GM12878 (cell line): Measurements from ENCODE around the gene GSX1. TPM values are rescaled to one million over a fixed set of nuclear protein-coding genes. Genes with fewer than 3 reads are reported as not detected.

Experiments
- ATAC-seq: fragments of 200-7000 bp; cut with Tn5 transposase; 3 replicates; pipeline ENCODE4 v1.9.1; 2020; ENCODE audit warnings: mild to moderate bottlenecking, moderate library complexity
- BruUV-seq: library from RNA; stranded (reverse); fragments of 400-500 nt; replicated peaks from 2 replicates; lab custom pipeline; 2021; lab: Mats Ljungman, UMichigan
- CTCF ChIA-PET: fragments of 300-600 bp; sonication (Branson Sonifier 250); formaldehyde crosslinking; extraction: SDS; loops from one replicate; lab custom pipeline; 2021; ENCODE audit warnings: inconsistent platforms; lab: Yijun Ruan, JAX
- POLR2A ChIA-PET: fragments of 350-600 bp; formaldehyde crosslinking; extraction: SDS; loops from one replicate; lab custom pipeline; 2021; ENCODE audit warnings: inconsistent platforms; lab: Charles Lee
- RAD21 ChIA-PET: fragments of 300-600 bp; sonication (Branson Sonifier 250); formaldehyde crosslinking; loops from one replicate; lab custom pipeline; 2023; ENCODE audit warnings: antibody characterized with exemption; ENCODE audit not compliant: unreplicated experiment; lab: Charles Lee
- SMC1A ChIA-PET: fragments of 300-600 bp; sonication (Branson Sonifier 250); formaldehyde crosslinking; loops from one replicate; lab custom pipeline; 2023; ENCODE audit not compliant: unreplicated experiment, uncharacterized antibody; lab: Charles Lee
- DNase-seq: peaks from one replicate; pipeline ENCODE4 v3.0.0-alpha.2; 2011; ENCODE audit warnings: low read depth, low spot score
- FAIRE-seq: peaks from 3 replicates; lab custom pipeline; 2011; peaks lifted over from hg19 to GRCh38; lab: Jason Lieb, UNC
- H2AFZ ChIP-seq: 2 replicates; pipeline ENCODE4 v1.6.0; 2011; ENCODE audit warnings: low read depth, low read length, control low read depth; ENCODE audit not compliant: control insufficient read depth
- H3K27ac ChIP-seq: 2 replicates; pipeline ENCODE4 v1.5.1; 2011; ENCODE audit warnings: control low read depth; ENCODE audit not compliant: control insufficient read depth, insufficient read depth
- H3K27me3 ChIP-seq, 2 experiments: replicated peaks in 1 of 2; 2 replicates each; pipeline versions ENCODE4 v1.6.0 to v1.6.1; 2011; ENCODE audit warnings: low read length in 1 of 2; ENCODE audit not compliant: control insufficient read depth in 2 of 2, insufficient read depth in 2 of 2
- H3K36me3 ChIP-seq, 2 experiments: 2 replicates each; pipeline ENCODE4 v1.5.1; 2011; ENCODE audit warnings: low read length in 1 of 2; ENCODE audit not compliant: control insufficient read depth in 2 of 2, insufficient read depth in 2 of 2
- H3K4me1 ChIP-seq: 2 replicates; pipeline ENCODE4 v1.6.1; 2011; ENCODE audit warnings: mild to moderate bottlenecking, low read length, moderate library complexity, mixed read lengths; ENCODE audit not compliant: control insufficient read depth, insufficient read depth
- H3K4me2 ChIP-seq: 2 replicates; pipeline ENCODE4 v1.6.0; 2011; ENCODE audit warnings: control low read depth; ENCODE audit not compliant: control insufficient read depth, insufficient read depth
- H3K4me3 ChIP-seq: fragments of 200-600 bp; sonication (generic); 2 replicates; pipeline ENCODE4 v1.5.1; 2016
- H3K79me2 ChIP-seq: 2 replicates; pipeline ENCODE4 v1.6.0; 2011; ENCODE audit warnings: low read length; ENCODE audit not compliant: control insufficient read depth, insufficient read depth
- H3K9ac ChIP-seq: 2 replicates; pipeline ENCODE4 v1.8.0; 2011; ENCODE audit warnings: low read length, control low read depth, mixed read lengths; ENCODE audit not compliant: control insufficient read depth, insufficient read depth
- H3K9me3 ChIP-seq: replicated peaks from 3 replicates; pipeline ENCODE4 v1.5.1; 2011; ENCODE audit warnings: mild to moderate bottlenecking, low read length; ENCODE audit not compliant: control insufficient read depth, insufficient read depth
- H4K20me1 ChIP-seq: 2 replicates; pipeline ENCODE4 v1.6.0; 2011; ENCODE audit not compliant: control insufficient read depth, insufficient read depth
- CEBPB ChIP-seq, 2 experiments: fragments of 150-350 bp in 1 of 2; IDR thresholded peaks; 2 replicates each; pipeline ENCODE4 v1.6.1; 2012 to 2014; ENCODE audit warnings: low read depth in 2 of 2, low read length in 2 of 2, borderline replicate concordance in 1 of 2, inconsistent platforms in 1 of 2
- CREM ChIP-seq: IDR thresholded peaks from 2 replicates; pipeline ENCODE4 v1.6.1; 2014; ENCODE audit warnings: antibody characterized with exemption, low read depth
- HDGF ChIP-seq: fragments of 450-650 bp; IDR thresholded peaks from 2 replicates; pipeline ENCODE4 v1.6.1; 2016; ENCODE audit warnings: antibody characterized with exemption
- LARP7 ChIP-seq: fragments of 450-650 bp; IDR thresholded peaks from 2 replicates; pipeline ENCODE4 v1.6.1; 2017; ENCODE audit warnings: mild to moderate bottlenecking
- NR2C2 ChIP-seq: IDR thresholded peaks from 2 replicates; pipeline ENCODE4 v1.6.1; 2011; ENCODE audit warnings: borderline replicate concordance, low read depth; ENCODE audit not compliant: control insufficient read depth, insufficient read length
- RCOR1 ChIP-seq: conservative IDR thresholded peaks from 2 replicates; pipeline ENCODE4 v1.6.1; 2012; ENCODE audit warnings: low read depth, low read length, improper control_type of control experiment
- RFX5 ChIP-seq: IDR thresholded peaks from 2 replicates; pipeline ENCODE4 v1.6.1; 2011; ENCODE audit warnings: low read depth, low read length, improper control_type of control experiment
- SUZ12 ChIP-seq: fragments of 200-600 bp; sonication (generic); IDR thresholded peaks from one replicate; pipeline ENCODE4 v1.6.1; 2018; ENCODE audit warnings: antibody characterized with exemption, mild to moderate bottlenecking; ENCODE audit not compliant: unreplicated experiment
- YBX1 ChIP-seq: fragments of 450-650 bp; IDR thresholded peaks from 2 replicates; pipeline ENCODE4 v1.6.1; 2016; ENCODE audit warnings: antibody characterized with exemption
- ZNF622 ChIP-seq: fragments of 450-650 bp; IDR thresholded peaks from 2 replicates; pipeline ENCODE4 v1.6.1; 2017; ENCODE audit warnings: mild to moderate bottlenecking, inconsistent platforms
- WGBS: methylation state at CpG from one replicate; pipeline ENCODE4 v1.1.6; 2016; ENCODE audit warnings: low lambda C conversion rate; ENCODE audit not compliant: insufficient replicate concordance, insufficient coverage; ENCODE audit errors: missing lambda C conversion rate; 5-methylcytosine and 5-hydroxymethylcytosine counted together
- in situ Hi-C: fragments of 300-500 bp; cut with MboI; formaldehyde crosslinking; loops from 9 replicates; pipeline ENCODE4 v1.14.3; 2018; ENCODE audit warnings: mixed read lengths
- intact Hi-C: fragments of 100-400 bp; cut with micrococcal nuclease; formaldehyde crosslinking; loops from one replicate; pipeline ENCODE4 v1.14.2; 2022; ENCODE audit not compliant: unreplicated experiment
- polyA plus RNA-seq, 11 experiments: library from polyadenylated mRNA; depleted of rRNA in 4 of 11; unstranded in 6 of 11; stranded (reverse) in 5 of 11; fragments of >200 nt; fragmentation: Nextera tagmentation in 4 of 11; fragmentation: Illumina TruSeq in 1 of 11; extraction: Ambion mirVana in 4 of 11; extraction: Trizol in 1 of 11; gene quantifications; 1 replicate in 1 of 11; 2 replicates in 10 of 11; pipeline versions ENCODE4 v1.2.1 to v1.2.3, GENCODE V29; 2011 to 2016; ENCODE audit warnings: inconsistent platforms in 2 of 11, missing spikeins in 2 of 11, low read depth in 1 of 11
- total RNA-seq, 4 experiments: library from RNA; depleted of rRNA in 3 of 4; stranded (reverse); fragments of >200 nt in 3 of 4; fragmentation: Illumina TruSeq in 1 of 4; extraction: Trizol in 1 of 4; gene quantifications; 2 replicates each; pipeline versions ENCODE4 v1.2.1 to v1.2.3, GENCODE V29; 2013 to 2021
- TF ChIP-seq, protein P1 (sequence below): fragments of 450-650 bp; IDR thresholded peaks from 2 replicates; pipeline ENCODE4 v1.6.1; 2018; ENCODE audit warnings: borderline replicate concordance, mild to moderate bottlenecking; ENCODE audit not compliant: partially characterized antibody
- TF ChIP-seq, protein P2 (sequence below): fragments of 450-650 bp; formaldehyde crosslinking; IDR thresholded peaks from 2 replicates; pipeline ENCODE4 v1.4.0; 2022; ENCODE audit warnings: mild to moderate bottlenecking, moderate library complexity

GSX1 gene
- total and polyA plus RNA-seq, 10 of the 15 experiments (the other 5 are each of a cell fraction or from before 2014, with no cell fraction given), result not detected

DNA sequence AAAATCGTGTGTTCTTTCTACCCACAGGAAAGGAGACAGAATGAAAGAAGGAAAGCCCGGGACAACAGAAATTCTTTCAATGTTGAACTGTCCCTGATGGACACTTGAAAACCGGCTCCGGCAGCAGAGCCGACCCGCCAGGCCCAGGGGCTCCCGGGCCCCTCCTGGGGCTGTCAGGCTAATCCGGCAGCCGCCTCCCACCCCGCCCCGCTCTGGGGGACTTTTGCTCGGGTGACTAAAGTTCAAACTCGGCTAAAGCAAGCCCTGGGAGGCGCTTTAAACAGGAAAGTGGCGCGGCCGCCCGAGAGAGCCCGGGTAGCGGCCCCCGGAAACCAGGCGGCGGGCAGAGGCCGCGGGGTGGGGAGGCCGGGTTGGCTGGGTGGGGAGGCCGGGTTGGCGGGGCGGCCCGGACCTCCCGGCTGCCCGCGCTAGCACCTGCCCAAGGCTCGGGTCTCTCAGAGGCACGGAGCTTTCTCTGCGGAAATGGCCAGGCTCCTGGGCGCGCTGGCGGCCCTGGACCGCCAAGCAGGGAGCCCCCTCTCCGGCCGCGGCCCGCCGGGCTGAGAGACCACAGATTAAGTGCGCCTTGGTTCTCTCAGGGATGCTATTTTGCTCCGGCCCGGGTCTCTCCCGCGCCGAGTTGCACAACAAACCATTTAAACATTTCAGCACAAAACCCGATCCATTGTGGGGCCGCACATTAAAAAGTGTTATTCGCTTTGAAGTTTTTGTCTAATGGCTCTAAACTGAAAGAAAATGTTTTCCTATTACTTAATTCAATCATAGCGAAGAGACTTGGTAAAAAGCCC lies 2.6 kb upstream of the GSX1 start:
- Histone ChIP-seq H3K27ac (no peak overlapping the region), H4K20me1 (no peaks in the 10 kb centered on the region), H3K4me2 (no peak overlapping the region), H3K4me3 (no peak overlapping the region), H3K4me1 (no peaks in the 10 kb centered on the region), H3K9me3 (no peaks in the 10 kb centered on the region; the same call in 2 of the 3 replicates), H3K79me2 (no peaks in the 10 kb centered on the region), H2AFZ (no peak overlapping the region), H3K9ac (no peak overlapping the region), H3K36me3 (no peaks in the 10 kb centered on the region), H3K27me3 (peaks cover 13 to 22% of the 10 kb centered on the region in 2 experiments; a peak in 3 of 4 replicates)
- DNase-seq (no peak), FAIRE-seq (no peak), ATAC-seq (peak; percentile 16; the same call in 1 of the 3 replicates)
- in situ Hi-C loops, result no loop called here
- no TSS peak for BruUV-seq
- ChIA-PET SMC1A (no interaction called here), POLR2A (no interaction called here), RAD21 (no interaction called here), CTCF (no interaction called here)
- TF ChIP-seq YBX1 (no peak), SUZ12 (peak; percentile 63)
- intact Hi-C loops, result no loop called here
- WGBS, result 8% methylated on average over 25 of the region's 55 CpGs

DNA sequence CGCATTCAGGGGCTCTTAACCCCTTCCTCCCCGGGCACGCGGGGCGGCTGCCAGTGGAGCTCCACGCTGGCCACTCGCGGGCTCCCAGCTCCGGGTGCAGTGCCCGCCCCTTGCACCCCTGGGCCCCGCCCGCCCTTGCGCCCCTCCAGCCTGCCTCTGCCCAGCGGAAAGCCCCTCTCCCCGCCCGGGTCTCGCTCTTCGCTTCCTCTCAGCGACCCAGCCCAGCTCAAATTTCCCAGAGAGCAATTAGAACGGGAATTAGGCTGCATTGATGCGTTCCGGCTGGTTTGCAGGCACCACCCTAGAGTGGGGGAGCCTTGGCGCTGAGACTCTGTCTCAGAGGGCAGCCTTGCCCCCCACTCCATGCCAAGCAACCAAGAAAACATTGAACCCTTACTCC lies 1.8 kb upstream of the GSX1 start:
- DNase-seq (no peak), ATAC-seq (no peak), FAIRE-seq (no peak)
- Histone ChIP-seq H3K27ac (no peak overlapping the region), H3K4me1 (no peaks in the 10 kb centered on the region), H3K9ac (no peak overlapping the region), H3K36me3 (no peaks in the 10 kb centered on the region), H3K4me2 (no peak overlapping the region), H3K9me3 (no peaks in the 10 kb centered on the region; the same call in 2 of the 3 replicates), H2AFZ (no peak overlapping the region), H3K79me2 (no peaks in the 10 kb centered on the region), H3K4me3 (no peak overlapping the region), H4K20me1 (no peaks in the 10 kb centered on the region), H3K27me3 (peaks cover 13 to 28% of the 10 kb centered on the region in 2 experiments; a peak in 3 of 4 replicates)
- intact Hi-C loops, result no loop called here
- RAD21 ChIA-PET, result no interaction called here
- CTCF ChIA-PET, result no interaction called here
- BruUV-seq, result no TSS peak
- 14% methylated on average over 14 of the region's 23 CpGs for WGBS
- in situ Hi-C loops, result no loop called here
- SMC1A ChIA-PET, result no interaction called here
- POLR2A ChIA-PET, result no interaction called here
- no peak for TF ChIP-seq LARP7
- TF ChIP-seq RCOR1, result no peak
- no peak for TF ChIP-seq NR2C2
- no peak for TF ChIP-seq CREM
- no peak for TF ChIP-seq ZNF622
- no peak for TF ChIP-seq CEBPB (IDR thresholded peaks at IDR 0.05; ENCODE audit: borderline replicate concordance in 1 of 2, low read depth in 2 of 2, low read length in 2 of 2)
- TF ChIP-seq HDGF, result no peak
- no peak for TF ChIP-seq RFX5
- TF ChIP-seq, protein P1, sequence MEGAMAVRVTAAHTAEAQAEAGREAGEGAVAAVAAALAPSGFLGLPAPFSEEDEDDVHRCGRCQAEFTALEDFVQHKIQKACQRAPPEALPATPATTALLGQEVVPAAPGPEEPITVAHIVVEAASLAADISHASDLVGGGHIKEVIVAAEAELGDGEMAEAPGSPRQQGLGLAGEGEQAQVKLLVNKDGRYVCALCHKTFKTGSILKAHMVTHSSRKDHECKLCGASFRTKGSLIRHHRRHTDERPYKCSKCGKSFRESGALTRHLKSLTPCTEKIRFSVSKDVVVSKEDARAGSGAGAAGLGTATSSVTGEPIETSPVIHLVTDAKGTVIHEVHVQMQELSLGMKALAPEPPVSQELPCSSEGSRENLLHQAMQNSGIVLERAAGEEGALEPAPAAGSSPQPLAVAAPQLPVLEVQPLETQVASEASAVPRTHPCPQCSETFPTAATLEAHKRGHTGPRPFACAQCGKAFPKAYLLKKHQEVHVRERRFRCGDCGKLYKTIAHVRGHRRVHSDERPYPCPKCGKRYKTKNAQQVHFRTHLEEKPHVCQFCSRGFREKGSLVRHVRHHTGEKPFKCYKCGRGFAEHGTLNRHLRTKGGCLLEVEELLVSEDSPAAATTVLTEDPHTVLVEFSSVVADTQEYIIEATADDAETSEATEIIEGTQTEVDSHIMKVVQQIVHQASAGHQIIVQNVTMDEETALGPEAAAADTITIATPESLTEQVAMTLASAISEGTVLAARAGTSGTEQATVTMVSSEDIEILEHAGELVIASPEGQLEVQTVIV, result no peak
- TF ChIP-seq, protein P2, sequence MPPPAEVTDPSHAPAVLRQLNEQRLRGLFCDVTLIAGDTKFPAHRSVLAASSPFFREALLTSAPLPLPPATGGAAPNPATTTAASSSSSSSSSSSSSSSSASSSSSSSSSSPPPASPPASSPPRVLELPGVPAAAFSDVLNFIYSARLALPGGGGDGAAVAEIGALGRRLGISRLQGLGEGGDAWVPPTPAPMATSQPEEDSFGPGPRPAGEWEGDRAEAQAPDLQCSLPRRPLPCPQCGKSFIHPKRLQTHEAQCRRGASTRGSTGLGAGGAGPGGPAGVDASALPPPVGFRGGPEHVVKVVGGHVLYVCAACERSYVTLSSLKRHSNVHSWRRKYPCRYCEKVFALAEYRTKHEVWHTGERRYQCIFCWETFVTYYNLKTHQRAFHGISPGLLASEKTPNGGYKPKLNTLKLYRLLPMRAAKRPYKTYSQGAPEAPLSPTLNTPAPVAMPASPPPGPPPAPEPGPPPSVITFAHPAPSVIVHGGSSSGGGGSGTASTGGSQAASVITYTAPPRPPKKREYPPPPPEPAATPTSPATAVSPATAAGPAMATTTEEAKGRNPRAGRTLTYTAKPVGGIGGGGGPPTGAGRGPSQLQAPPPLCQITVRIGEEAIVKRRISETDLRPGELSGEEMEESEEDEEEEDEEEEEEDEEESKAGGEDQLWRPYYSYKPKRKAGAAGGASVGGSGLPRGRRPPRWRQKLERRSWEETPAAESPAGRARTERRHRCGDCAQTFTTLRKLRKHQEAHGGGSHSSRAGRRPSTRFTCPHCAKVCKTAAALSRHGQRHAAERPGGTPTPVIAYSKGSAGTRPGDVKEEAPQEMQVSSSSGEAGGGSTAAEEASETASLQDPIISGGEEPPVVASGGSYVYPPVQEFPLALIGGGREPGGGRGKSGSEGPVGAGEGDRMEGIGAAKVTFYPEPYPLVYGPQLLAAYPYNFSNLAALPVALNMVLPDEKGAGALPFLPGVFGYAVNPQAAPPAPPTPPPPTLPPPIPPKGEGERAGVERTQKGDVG (CRISPR knock-in tag), result no peak
